Adrenal gland (tissue), 12 donors: ENCODE data around the gene SERPINB6. TPM values are rescaled to one million over a fixed set of nuclear protein-coding genes. Genes with fewer than 3 reads are reported as not detected.
"Not testable (repeated sequence)": the region's sequence is repeated elsewhere in the genome, so short reads cannot be mapped to it uniquely, and the experiment has no call there.

Source experiments
- DNase-seq, 7 donors: peaks; one replicate each; pipeline ENCODE4 v3.0.0-alpha.2; 2019 to 2020
- H3K27ac ChIP-seq, 5 donors: fragments of 200-600 bp; sonication (generic) in 4 of 5; 1 replicate in 3 of 5; 2 replicates in 2 of 5; pipeline versions ENCODE4 v1.5.1 to v1.8.0; 2016 to 2020; ENCODE audit warnings: mild to moderate bottlenecking in 1 of 5
- H3K27me3 ChIP-seq: fragments of 200-600 bp; 2 replicates; pipeline ENCODE4 v1.8.0; 2021
- H3K36me3 ChIP-seq, 2 donors: fragments of 200-600 bp; replicated peaks in 1 of 2; 1 replicate in 1 of 2; 2 replicates in 1 of 2; pipeline versions ENCODE4 v1.5.1 to v1.8.0; 2018 to 2022
- H3K4me1 ChIP-seq, 2 donors: fragments of 200-600 bp; replicated peaks in 1 of 2; 1 replicate in 1 of 2; 2 replicates in 1 of 2; pipeline versions ENCODE4 v1.5.1 to v1.8.0; 2018 to 2021
- H3K4me3 ChIP-seq, 4 donors: fragments of 200-600 bp; sonication (generic) in 3 of 4; one replicate each; pipeline ENCODE4 v1.5.1; 2016 to 2018
- H3K9me3 ChIP-seq, 3 donors: fragments of 200-600 bp; sonication (generic) in 1 of 3; replicated peaks in 1 of 3; 1 replicate in 2 of 3; 2 replicates in 1 of 3; pipeline versions ENCODE4 v1.5.1 to v1.8.0; 2016 to 2021
- POLR2A ChIP-seq, 2 donors: fragments of 450-650 bp; IDR thresholded peaks; one replicate each; pipeline ENCODE4 v1.6.1; 2017; ENCODE audit warnings: antibody characterized with exemption in 2 of 2, mild to moderate bottlenecking in 2 of 2, moderate library complexity in 1 of 2
- WGBS, 4 donors: extraction: QIAGEN DNeasy Blood & Tissue Kit in 2 of 4; methylation state at CpG; one replicate each; pipeline versions ENCODE4 v1.1.5 to v1.1.7; 2013 to 2017; 5-methylcytosine and 5-hydroxymethylcytosine counted together
- intact Hi-C, 2 donors: fragments of 100-400 bp; cut with DNase I; formaldehyde crosslinking; loops; one replicate each; pipeline versions ENCODE4 v1.14.1 to v1.15.0; 2022 to 2023
- polyA plus RNA-seq, 3 donors: library from polyadenylated mRNA; stranded (reverse); fragments of 200-250 nt in 2 of 3; fragments of 350-450 nt in 1 of 3; fragmentation: Illumina TruSeq in 1 of 3; extraction: RNeasy Lipid Tissue Mini Kit (QIAGEN cat#74804) in 1 of 3; gene quantifications; one replicate each; pipeline ENCODE4 v1.2.3, GENCODE V29; 2013 to 2014
- total RNA-seq, 9 donors: library from RNA; depleted of rRNA in 4 of 9; stranded (reverse); fragments of >200 nt in 4 of 9; fragments of 120-200 nt in 1 of 9; fragmentation: NEBNext Ultra II Directional in 1 of 9; extraction: Animal tissue kit (Norgen Biotek cat#: 25700) in 1 of 9; gene quantifications; one replicate each; pipeline versions ENCODE4 v1.1.0 to v1.2.4, GENCODE V29; 2013 to 2023
- TF ChIP-seq, protein P1 (sequence below), 6 experiments: fragments of 450-650 bp in 4 of 6; fragments of 200-600 bp in 2 of 6; sonication (generic) in 1 of 6; IDR thresholded peaks; 1 replicate in 5 of 6; 2 replicates in 1 of 6; pipeline versions ENCODE4 v1.5.1 to v1.8.0; 2016 to 2021; ENCODE audit warnings: antibody characterized with exemption in 6 of 6, mild to moderate bottlenecking in 2 of 6, moderate library complexity in 1 of 6
- donor health status: healthy with polysubstance abuse.
- donor health status: Bipolar disorder and iron deficiency.
- donor health status: DM: yes; HTN: yes; CAD: no.
- donor health status: DM: no; HTN: no; CAD: no.
- donor health status: DM: no; HTN: no; CAD: no.
- donor health status: DM: yes; HTN: yes; CAD: no.

The SERPINB6 gene
- total and polyA plus RNA-seq, 12 donors: 132 to 332 (median 209) TPM

DNA sequence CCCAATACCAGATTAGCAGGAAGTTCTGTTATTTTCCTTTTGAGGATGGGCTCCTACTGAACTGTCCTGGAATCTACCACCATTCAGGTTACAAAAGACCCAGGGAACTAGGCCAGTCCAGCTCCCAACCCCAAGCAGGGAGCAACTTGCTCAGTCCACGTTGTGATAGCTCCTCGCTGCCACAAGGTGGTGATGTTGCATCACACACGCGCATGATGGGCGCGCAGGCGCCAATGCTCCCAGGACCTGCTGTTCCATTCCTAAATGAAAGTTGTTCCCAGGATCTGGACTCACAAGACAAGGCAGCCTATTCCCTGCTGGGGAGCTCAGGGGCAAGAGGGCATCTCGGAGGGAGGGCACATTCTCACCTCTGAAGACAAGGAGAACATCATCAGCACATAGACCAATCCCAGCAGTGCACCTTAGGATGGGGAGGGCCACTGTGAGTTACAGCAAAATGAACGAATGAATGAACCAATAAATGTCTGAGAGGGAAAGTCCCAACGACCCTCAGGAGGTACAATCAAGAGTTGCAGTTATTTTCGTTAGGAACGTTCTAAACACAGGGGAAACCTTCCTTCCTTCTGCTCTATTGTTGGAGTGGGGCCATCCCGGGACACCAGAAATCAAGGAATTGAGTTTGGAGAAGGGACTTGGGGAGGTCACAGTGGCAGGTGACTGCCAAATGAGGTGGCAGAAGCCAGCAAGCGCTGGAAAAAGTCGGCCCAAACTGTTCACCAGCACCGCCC is 27.1 kb upstream of the SERPINB6 start:
- intact Hi-C loops: loop anchor here (5.0 kb wide), 1 partner anchor 59 kb away; no protein-coding TSS in a partner anchor
- Histone ChIP-seq H3K4me1 (peaks cover 22 to 37% of the 10 kb centered on the region in 2 donors), H3K4me3 (peak overlapping the region in 2 of 4 donors; percentile 59 to 83), H3K27ac (peak overlapping the region; percentile 65 to 98 (median 88))
- WGBS, 4 donors: 0 to 7% (median 4%) methylated on average over 9 to 10 of the region's 16 CpGs
- not testable (repeated sequence) for H3K9me3 ChIP-seq, H3K36me3 ChIP-seq, H3K27me3 ChIP-seq
- TF ChIP-seq, protein P1, sequence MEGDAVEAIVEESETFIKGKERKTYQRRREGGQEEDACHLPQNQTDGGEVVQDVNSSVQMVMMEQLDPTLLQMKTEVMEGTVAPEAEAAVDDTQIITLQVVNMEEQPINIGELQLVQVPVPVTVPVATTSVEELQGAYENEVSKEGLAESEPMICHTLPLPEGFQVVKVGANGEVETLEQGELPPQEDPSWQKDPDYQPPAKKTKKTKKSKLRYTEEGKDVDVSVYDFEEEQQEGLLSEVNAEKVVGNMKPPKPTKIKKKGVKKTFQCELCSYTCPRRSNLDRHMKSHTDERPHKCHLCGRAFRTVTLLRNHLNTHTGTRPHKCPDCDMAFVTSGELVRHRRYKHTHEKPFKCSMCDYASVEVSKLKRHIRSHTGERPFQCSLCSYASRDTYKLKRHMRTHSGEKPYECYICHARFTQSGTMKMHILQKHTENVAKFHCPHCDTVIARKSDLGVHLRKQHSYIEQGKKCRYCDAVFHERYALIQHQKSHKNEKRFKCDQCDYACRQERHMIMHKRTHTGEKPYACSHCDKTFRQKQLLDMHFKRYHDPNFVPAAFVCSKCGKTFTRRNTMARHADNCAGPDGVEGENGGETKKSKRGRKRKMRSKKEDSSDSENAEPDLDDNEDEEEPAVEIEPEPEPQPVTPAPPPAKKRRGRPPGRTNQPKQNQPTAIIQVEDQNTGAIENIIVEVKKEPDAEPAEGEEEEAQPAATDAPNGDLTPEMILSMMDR (IDR thresholded peaks at IDR 0.05): peak; percentile 53 to 86 (median 80)
- peak in 5 of 7 donors; percentile 31 to 58 (median 49) for DNase-seq

DNA sequence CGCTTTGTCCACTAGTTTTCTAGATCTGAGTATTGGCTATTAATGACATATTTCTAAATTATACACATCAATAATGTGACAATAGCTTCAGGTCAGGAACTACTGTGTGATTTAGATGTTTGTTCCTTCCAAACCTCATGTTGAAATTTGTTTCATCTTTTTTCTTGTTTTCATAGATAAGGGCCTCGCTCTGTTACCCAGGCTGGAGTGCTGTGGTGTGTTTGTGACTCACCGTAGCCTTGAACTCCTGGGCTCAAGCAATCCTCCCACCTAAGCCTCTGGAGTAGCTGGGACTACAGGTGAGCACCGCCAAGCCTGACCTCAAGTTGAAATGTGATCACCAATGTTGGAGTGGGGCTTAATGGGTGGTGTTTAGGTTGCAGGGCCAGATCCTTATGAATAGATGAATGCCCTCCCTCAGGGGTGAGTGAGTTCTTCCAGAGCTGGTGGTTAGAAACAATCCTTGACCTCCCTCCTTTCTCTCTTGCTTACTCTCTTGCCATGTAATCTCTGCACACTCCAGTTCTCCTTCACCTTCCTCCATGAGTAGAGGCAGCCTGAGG is 22.5 kb upstream of the SERPINB6 start:
- 60 to 80% (median 65%) methylated on average over 4 of the region's 4 CpGs for WGBS, 4 donors
- peak in 6 of 7 donors; percentile 50 to 82 (median 74) for DNase-seq
- Histone ChIP-seq H3K9me3 (no peaks in the 10 kb centered on the region), H3K36me3 (no peaks in the 10 kb centered on the region), H3K27me3 (no peaks in the 10 kb centered on the region), H3K27ac (peak overlapping the region in 4 of 5 donors; percentile 47 to 72 (median 57)), H3K4me3 (no peak overlapping the region), H3K4me1 (peaks cover 18 to 23% of the 10 kb centered on the region in 2 donors)
- TF ChIP-seq, protein P1 (IDR thresholded peaks at IDR 0.05): no peak
- TF ChIP-seq POLR2A (IDR thresholded peaks at IDR 0.05): no peak
- intact Hi-C loops: no loop called here

DNA sequence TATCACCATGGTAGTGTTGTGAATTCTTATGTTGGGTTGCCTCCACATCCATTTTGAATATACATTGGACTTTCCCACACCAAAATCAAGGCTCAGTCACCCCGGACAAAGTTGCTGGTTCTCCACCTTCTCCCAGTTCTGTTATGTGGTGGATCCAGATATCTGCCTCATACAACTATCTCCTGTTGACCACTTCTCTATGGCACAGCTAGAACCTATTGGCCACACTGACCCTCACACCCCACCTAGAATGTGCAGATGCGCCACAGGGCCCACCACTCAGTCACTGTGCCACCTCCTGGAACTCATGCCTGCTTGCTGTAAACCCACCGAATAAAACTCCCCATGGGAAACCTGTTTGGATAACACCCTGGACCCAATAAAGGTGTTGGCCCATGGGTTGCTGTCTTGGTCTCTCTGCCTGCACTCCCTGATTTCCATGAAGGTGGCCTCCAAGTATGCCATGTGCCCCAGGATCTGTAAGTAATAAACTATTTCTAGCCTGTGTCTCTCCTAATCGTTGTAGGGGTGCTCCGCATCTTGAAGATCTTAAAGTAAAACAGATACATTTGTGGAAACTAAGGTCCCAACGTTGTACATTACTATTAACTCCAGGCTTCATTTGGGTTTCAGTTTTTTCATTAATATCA is 21.1 kb upstream of the SERPINB6 start:
- Histone ChIP-seq H3K27ac (peak overlapping the region in 1 of 5 donors; percentile 10), H3K9me3 (no peaks in the 10 kb centered on the region), H3K27me3 (no peaks in the 10 kb centered on the region), H3K4me1 (peaks cover 18 to 26% of the 10 kb centered on the region in 2 donors), H3K36me3 (no peaks in the 10 kb centered on the region), H3K4me3 (no peak overlapping the region)
- 93 to 96% (median 95%) methylated on average over 5 to 6 of the region's 6 CpGs for WGBS, 4 donors
- peak in 2 of 7 donors; percentile 10 to 48 for DNase-seq
- TF ChIP-seq POLR2A (IDR thresholded peaks at IDR 0.05): no peak
- TF ChIP-seq, protein P1 (IDR thresholded peaks at IDR 0.05): no peak
- intact Hi-C loops: no loop called here

DNA sequence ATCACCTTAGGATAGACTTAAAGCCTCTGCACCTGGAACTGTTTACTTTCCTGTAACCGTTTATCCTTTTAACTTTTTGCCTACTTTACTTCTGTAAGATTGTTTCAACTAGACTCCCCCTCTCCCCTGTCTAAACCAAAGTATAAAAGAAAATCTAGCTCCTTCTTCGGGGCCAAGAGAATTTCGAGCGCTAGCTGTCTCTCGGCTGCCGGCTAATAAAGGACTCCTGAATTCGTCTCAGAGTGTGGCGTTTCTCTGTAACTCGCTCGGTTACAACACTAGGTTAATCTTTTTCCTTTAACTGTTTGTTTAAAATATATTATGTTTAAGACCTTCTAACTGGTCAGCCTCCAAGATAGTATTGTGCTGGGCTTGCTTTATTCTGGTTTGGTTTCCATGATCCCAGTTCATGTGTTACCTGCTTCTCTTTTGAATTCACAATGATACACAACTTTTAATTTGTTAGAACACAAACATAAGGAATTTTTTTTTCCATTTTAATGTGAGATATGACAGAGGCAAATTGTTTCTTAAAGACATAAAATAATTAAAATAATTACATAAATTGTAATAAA is 19.7 kb upstream of the SERPINB6 start:
- Histone ChIP-seq H3K9me3 (no peaks in the 10 kb centered on the region), H3K27ac (peak overlapping the region; percentile 97 to 100 (median 98)), H3K4me1 (peaks cover 22 to 38% of the 10 kb centered on the region in 2 donors), H3K27me3 (no peaks in the 10 kb centered on the region), H3K36me3 (no peaks in the 10 kb centered on the region), H3K4me3 (peak overlapping the region in 2 of 4 donors; percentile 61 to 64)
- intact Hi-C loops: no loop called here
- 4 to 10% (median 8%) methylated on average over 10 of the region's 10 CpGs for WGBS, 4 donors
- peak in 1 of 7 donors; percentile 52 for DNase-seq
- TF ChIP-seq, protein P1 (IDR thresholded peaks at IDR 0.05): no peak
- no peak for TF ChIP-seq POLR2A (IDR thresholded peaks at IDR 0.05)
